Prostate gland (tissue), 2 donors: ENCODE results near the gene DVL3.

Experiments
- POLR2A ChIP-seq: fragments of 450-650 bp; IDR thresholded peaks from one replicate; pipeline ENCODE4 v1.6.1; 2016; ENCODE audit warnings: antibody characterized with exemption, mild to moderate bottlenecking
- POLR2AphosphoS5 ChIP-seq: sonication (generic); formaldehyde crosslinking; IDR thresholded peaks from one replicate; pipeline ENCODE4 v1.6.1; 2017; ENCODE audit warnings: antibody characterized with exemption
- TF ChIP-seq, protein P1 (sequence below), 4 experiments: fragments of 200-600 bp in 2 of 4; fragments of 450-650 bp in 2 of 4; sonication (generic) in 2 of 4; IDR thresholded peaks; 1 replicate in 3 of 4; 2 replicates in 1 of 4; pipeline ENCODE4 v1.5.1; 2016 to 2019; ENCODE audit warnings: antibody characterized with exemption in 4 of 4, mild to moderate bottlenecking in 2 of 4, moderate library complexity in 2 of 4

DNA sequence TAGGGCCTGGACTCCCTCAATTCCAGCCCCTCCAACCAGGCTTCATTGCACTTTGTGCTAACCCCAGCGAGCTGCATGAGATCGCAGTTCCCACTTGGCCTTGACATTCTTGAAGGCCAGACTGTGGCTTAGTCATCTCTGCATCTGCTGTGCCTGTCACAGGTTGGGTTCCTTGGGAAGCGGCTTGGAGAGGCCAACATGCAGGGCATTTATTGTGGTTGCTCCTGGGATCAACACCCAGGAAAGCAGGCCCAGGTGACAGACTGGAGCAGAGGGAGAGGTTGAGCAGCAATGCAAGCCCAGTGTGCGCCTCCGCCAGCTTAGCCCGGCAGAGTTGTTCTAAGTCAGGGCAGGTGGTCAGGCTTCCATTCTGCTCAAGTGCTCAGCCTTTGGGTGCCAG is 41.4 kb downstream of the DVL3 start:
- no peak for TF ChIP-seq POLR2A
- TF ChIP-seq, protein P1, sequence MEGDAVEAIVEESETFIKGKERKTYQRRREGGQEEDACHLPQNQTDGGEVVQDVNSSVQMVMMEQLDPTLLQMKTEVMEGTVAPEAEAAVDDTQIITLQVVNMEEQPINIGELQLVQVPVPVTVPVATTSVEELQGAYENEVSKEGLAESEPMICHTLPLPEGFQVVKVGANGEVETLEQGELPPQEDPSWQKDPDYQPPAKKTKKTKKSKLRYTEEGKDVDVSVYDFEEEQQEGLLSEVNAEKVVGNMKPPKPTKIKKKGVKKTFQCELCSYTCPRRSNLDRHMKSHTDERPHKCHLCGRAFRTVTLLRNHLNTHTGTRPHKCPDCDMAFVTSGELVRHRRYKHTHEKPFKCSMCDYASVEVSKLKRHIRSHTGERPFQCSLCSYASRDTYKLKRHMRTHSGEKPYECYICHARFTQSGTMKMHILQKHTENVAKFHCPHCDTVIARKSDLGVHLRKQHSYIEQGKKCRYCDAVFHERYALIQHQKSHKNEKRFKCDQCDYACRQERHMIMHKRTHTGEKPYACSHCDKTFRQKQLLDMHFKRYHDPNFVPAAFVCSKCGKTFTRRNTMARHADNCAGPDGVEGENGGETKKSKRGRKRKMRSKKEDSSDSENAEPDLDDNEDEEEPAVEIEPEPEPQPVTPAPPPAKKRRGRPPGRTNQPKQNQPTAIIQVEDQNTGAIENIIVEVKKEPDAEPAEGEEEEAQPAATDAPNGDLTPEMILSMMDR (IDR thresholded peaks at IDR 0.05) = no peak
- no peak for TF ChIP-seq POLR2AphosphoS5
